ENCODE measurements around the gene EP400.

The EP400 gene

GRCh38 chr12:131905081-131905629 is 44.6 kb upstream of the EP400 start:
- TF ChIP-seq, protein P1, sequence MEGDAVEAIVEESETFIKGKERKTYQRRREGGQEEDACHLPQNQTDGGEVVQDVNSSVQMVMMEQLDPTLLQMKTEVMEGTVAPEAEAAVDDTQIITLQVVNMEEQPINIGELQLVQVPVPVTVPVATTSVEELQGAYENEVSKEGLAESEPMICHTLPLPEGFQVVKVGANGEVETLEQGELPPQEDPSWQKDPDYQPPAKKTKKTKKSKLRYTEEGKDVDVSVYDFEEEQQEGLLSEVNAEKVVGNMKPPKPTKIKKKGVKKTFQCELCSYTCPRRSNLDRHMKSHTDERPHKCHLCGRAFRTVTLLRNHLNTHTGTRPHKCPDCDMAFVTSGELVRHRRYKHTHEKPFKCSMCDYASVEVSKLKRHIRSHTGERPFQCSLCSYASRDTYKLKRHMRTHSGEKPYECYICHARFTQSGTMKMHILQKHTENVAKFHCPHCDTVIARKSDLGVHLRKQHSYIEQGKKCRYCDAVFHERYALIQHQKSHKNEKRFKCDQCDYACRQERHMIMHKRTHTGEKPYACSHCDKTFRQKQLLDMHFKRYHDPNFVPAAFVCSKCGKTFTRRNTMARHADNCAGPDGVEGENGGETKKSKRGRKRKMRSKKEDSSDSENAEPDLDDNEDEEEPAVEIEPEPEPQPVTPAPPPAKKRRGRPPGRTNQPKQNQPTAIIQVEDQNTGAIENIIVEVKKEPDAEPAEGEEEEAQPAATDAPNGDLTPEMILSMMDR (IDR thresholded peaks at IDR 0.05; ENCODE audit: low read depth, low read length) = no peak
- H3K4me3 ChIP-seq (ENCODE audit: low read depth, low read length) = no peak overlapping the region

GRCh38 chr12:131905630-131906091 is 44.1 kb upstream of the EP400 start:
- no peak overlapping the region for H3K4me3 ChIP-seq (ENCODE audit: low read depth, low read length)
- TF ChIP-seq, protein P1 (IDR thresholded peaks at IDR 0.05; ENCODE audit: low read depth, low read length) = no peak

DNA sequence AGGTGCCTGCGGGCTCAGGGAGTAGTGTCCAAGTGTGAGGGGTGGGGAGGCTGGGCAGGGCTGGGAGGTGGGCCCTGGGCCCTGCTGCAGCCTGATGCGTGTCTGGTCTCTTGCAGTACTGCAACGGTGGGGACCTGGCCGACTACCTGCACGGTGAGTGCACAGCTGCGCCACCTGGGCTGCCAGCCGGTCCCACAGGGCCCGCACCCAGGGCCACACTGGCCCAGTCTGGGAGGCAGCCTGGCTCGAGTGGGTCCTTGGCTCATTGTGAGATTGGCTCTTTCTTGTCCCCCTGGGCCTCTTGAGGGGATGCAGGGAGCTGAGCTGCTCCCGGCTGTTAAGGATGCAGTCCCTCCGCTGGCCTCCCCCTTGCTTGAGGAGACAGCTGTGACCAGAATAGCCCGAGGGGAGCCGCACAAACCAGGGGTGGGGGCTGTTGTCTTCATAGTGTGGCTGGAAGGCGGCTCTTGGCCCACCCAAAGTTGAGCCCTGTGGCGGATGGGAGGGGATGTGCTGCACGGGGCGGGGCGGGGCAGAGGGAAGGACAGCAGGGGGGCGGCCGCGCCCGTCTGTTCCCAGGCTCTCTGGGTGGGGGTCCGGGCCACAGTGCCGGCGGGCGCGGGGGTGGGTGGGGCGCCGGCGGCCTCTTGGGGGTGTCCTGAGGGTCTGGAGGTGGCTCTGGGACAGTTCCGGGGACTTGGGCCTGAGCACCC is 42.2 kb upstream of the EP400 start:
- TF ChIP-seq, protein P1 (IDR thresholded peaks at IDR 0.05; ENCODE audit: low read depth, low read length) = no peak
- no peak overlapping the region for H3K4me3 ChIP-seq (ENCODE audit: low read depth, low read length)

DNA sequence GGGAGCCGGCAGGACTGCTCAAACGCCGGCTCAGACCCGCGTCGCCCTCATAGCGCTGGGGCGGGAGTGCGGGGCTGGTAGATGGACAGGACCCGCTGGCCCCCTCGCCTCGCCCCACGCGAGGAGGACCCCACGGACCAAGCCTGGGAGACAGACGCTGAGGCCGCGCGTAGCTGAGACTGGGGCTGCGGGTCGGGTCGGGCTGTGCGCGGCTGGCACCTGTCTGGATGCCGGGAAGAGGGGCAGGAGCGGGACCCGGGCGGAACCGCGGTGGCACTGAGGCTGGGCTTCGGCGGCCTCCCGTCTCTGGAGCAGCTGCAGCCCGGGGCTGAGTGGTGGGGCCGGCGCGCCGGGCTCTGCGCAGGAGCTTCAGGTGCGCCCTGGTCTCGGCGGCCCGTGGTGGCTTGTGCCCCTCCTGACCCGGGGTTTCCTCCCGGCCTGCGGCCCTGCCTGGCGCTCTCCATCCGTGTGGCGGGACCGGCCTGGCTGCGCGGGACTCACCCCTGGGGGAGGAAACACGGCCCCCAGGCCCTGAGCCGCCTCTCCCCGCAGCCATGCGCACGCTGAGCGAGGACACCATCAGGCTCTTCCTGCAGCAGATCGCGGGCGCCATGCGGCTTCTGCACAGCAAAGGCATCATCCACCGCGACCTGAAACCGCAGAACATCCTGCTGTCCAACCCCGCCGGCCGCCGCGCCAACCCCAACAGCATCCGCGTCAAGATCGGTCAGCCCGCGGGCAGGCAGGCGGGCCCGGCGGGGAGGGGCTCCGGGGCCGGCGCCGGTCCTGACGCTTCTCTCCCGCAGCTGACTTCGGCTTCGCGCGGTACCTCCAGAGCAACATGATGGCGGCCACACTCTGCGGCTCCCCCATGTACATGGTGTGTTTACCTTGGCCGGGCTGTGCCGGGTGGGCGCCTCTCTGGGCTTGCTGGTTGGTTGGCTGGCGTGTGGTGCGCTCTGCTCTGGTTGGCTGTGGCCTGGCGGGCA is 41.4 kb upstream of the EP400 start:
- no peak overlapping the region for H3K4me3 ChIP-seq (ENCODE audit: low read depth, low read length)
- TF ChIP-seq, protein P1 (IDR thresholded peaks at IDR 0.05; ENCODE audit: low read depth, low read length) = no peak

- H3K4me3 ChIP-seq (ENCODE audit: low read depth, low read length) = no peak overlapping the region
- TF ChIP-seq, protein P1 (IDR thresholded peaks at IDR 0.05; ENCODE audit: low read depth, low read length) = no peak
Observed at GRCh38 chr12:131909081-131909751, 40.5 kb upstream of the EP400 start.

GRCh38 chr12:131909752-131910219 is 40.0 kb upstream of the EP400 start:
- TF ChIP-seq, protein P1 (IDR thresholded peaks at IDR 0.05; ENCODE audit: low read depth, low read length) = no peak
- no peak overlapping the region for H3K4me3 ChIP-seq (ENCODE audit: low read depth, low read length)

All from WI38 (cell line).